Gastrocnemius medialis (tissue), 4 donors: ENCODE measurements around the gene GPR153.

Experiments
- CTCF ChIP-seq, 5 experiments: fragments of 450-650 bp in 3 of 5; fragments of 200-600 bp in 2 of 5; sonication (generic) in 2 of 5; IDR thresholded peaks in 4 of 5; conservative IDR thresholded peaks in 1 of 5; 1 replicate in 4 of 5; 2 replicates in 1 of 5; pipeline ENCODE4 v1.5.1; 2016 to 2019; ENCODE audit warnings: antibody characterized with exemption in 5 of 5, mild to moderate bottlenecking in 3 of 5, moderate library complexity in 3 of 5
- POLR2A ChIP-seq, 2 donors: fragments of 450-650 bp; IDR thresholded peaks; one replicate each; pipeline ENCODE4 v1.6.1; 2017; ENCODE audit warnings: antibody characterized with exemption in 2 of 2, mild to moderate bottlenecking in 2 of 2, moderate library complexity in 2 of 2

GRCh38 chr1:6260961-6261614 lies at the start of gene GPR153:
- TF ChIP-seq CTCF (IDR thresholded peaks at IDR 0.05 in 4 of 5, conservative IDR thresholded peaks at IDR 0.05 in 1 of 5) (no peak), POLR2A (IDR thresholded peaks at IDR 0.05) (peak in 1 of 2 donors; percentile 31)
